NCI-H82 treated with DMSO at 0.1 percent for 48 hours (cell line): ENCODE measurements around the gene UCN.
"Not testable (repeated sequence)": the region's sequence is repeated elsewhere in the genome, so short reads cannot be mapped to it uniquely, and the experiment has no call there.

Experiments used
- DNase-seq: peaks from one replicate; lab custom pipeline; 2025; ENCODE audit not compliant: unreplicated experiment; lab: John Stamatoyannopoulos, UW

Gene UCN

GRCh38 chr2:27315122-27315521, 6.9 kb upstream of the UCN start:
- DNase-seq, result no peak

GRCh38 chr2:27314709-27315108, 6.5 kb upstream of the UCN start:
- DNase-seq, result no peak

DNA sequence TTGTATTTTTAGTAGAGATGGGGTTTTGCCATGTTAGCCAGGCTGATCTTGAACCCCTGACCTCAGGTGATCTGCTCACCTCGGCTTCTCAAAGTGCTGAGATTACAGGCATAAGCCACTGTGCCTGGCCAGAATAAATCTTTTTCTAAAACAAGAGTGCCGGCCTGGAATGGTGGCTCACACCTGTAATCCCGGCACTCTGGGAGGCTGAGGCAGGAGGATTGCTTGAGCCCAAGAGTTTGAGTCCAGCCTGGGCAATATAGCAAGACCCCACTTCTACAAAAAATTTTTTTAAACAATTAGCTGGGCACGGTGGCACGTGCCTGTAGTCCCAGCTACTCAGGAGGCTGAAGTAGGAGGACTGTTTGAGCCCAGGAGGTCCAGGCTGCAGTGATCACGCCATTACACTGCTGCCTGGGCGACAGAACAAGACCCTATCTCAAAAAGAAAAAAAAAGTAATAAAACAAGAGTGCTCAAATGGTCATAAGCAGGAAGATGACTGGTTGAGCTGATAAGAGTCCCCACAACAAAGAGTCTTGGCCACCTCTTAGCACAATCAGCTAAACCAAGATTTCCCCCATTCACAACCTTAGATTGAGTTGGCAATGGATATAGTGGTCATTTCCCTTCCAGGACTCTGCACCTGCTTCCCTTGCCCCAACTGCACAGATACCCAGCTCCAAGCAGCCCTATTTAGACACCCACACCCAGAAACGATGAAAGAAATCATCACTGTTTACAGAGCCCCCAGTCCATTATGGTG, 5.8 kb upstream of the UCN start:
- DNase-seq, result no peak

GRCh38 chr2:27312152-27312551, 3.9 kb upstream of the UCN start:
- no peak for DNase-seq

DNA sequence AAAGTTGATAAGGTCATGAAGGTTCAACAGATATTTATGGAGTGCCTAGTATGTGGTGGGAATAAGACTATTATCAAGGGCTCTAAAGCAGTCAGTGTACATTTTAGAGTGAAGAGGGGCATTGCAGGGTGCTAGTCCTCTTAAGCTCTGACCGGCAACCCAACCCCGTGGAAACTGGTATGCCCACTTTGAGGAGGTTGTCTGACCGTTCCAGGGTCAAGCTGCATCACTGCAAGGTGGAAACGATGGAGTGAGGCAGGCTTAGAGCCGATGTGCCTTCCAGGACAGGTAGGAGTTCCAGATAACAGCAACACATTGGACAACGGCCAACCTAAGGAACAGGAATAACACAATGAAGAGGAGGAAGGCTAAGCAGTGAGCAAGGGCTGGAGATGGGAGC, 1.4 kb upstream of the UCN start:
- DNase-seq, result no peak

DNA sequence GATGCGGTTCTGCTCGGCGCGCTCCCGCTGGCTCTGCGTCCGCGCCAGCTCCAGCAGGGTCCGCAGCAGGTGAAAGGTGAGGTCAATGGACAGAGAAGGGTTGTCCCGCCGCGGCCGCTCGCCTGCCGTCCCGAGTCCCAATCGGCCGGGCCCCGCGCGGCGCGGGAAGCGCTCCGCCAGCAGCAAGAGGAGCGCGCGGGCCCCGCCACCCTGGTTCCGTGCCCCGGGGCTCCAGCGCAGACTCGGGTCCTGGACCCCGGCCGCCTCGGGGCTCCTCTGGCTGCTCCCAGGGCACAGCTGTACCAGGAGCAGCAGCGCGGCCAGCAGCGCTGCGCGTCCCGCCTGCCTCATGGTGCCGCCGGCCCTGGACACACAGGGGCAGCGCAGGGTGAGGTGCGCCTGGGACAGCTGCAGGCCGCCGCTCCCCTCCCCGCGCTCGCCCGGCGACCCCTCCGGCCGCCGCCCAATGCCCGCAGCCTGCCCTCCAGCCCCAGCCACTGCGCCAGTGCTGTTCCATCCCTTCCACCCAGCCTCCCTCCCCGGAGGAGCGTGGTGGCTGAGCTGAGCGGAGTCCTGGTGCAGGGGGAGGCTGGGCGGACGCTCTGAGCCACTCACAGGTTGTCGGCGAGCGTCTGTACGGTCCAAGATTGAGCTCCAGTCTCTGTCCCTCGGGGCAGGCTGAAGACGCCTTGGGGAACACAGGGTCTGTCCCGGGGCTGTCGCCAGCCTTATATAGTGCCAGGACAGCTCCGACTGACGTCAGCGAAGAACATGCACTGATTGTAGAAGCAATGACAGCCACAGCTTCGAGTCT, 493 bp downstream of the UCN start:
- DNase-seq, result no peak

DNA sequence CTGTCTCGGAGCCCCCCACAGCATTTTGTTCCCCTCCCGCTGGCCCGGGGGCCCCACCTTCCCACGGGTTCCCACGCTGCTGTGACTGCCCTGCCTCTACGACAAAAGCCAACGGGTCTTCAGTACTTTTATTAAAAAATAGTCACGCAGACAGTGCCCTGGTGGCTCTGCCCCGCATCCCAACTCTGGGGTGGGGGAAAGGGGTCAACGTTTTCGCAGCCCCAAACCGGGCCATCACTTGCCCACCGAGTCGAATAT, 1.0 kb downstream of the UCN start:
- no peak for DNase-seq

GRCh38 chr2:27306573-27307286, 1.5 kb downstream of the UCN start:
- no peak for DNase-seq

DNA sequence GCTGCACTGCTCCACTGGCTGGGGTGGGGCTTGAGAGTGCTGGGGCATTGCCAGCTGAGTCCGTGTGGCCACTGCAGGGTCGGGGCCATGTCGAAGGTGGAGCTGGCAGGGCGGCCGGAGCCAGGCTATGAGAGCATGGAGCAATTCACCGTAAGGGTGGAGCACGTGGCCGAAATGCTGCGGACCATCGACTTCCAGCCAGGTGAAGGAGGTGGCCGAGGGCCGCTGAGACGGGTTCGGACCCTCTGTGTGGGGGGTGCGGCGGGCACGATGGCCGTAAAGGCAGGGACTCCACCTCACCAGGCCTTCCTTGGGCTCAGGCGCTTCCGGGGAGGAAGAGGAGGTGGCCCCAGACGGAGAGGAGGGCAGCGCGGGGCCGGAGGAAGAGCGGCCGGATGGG, 2.1 kb downstream of the UCN start:
- no peak for DNase-seq

DNA sequence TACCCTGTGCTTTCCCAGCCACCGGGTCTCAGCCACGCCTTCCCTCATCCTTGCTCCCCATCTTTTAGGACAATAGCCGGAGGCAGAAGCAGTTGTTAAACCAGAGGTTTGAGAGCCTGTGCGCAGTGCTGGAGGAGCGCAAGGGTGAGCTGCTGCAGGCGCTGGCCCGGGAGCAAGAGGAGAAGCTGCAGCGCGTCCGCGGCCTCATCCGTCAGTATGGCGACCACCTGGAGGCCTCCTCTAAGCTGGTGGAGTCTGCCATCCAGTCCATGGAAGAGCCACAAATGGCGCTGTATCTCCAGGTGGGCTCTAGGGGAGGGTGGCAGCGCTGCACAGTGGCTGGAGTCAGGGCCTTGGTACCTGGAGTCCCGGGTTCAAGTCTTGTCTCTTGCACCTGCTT, 2.7 kb downstream of the UCN start:
- DNase-seq, result no peak

GRCh38 chr2:27304488-27305240, 3.6 kb downstream of the UCN start:
- DNase-seq, result no peak

DNA sequence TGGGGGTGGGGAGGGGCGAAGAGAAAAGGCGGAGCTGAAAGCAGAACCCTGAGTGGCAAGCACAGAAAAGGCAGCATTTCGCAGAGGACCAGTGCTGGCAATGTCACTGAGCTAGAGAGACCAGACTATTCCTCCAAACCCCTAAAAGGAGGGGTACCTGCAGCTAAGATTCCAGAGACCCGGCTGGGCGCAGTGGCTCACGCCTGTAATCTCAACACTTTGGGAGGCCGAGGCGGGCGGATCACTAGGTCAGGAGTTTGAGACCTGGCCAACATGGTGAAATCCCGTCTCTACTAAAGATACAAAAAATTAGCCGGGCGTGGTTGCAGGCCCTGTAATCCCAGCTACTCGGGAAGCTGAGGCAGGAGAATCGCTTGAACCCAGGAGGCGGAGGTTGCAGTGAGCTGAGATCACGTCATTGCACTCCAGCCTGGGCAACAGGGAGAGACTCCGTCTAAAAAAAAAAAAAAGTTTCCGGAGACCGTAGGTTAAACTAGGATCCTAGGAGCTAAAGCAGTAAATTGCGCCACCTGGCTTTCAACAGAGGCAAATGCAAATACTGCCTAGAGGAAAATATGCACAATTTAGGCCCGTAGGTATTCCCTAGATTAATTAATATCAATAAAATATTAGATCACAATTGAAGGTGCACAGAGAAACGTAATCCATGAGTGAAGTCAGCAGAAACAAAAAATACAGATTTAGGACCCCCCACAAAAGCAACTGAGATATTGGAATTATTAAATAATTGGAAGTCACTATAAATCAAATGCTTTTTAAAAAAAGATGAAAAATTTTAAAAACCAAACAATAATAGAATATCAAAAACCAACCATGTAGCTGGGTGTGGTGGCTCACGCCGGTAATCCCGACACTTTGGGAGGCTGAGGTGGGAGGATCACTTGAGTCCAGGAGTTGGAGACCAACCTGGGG, 4.9 kb downstream of the UCN start:
- DNase-seq, result peak; percentile 62

GRCh38 chr2:27300606-27301005, 7.6 kb downstream of the UCN start:
- DNase-seq, result not testable (repeated sequence)

DNA sequence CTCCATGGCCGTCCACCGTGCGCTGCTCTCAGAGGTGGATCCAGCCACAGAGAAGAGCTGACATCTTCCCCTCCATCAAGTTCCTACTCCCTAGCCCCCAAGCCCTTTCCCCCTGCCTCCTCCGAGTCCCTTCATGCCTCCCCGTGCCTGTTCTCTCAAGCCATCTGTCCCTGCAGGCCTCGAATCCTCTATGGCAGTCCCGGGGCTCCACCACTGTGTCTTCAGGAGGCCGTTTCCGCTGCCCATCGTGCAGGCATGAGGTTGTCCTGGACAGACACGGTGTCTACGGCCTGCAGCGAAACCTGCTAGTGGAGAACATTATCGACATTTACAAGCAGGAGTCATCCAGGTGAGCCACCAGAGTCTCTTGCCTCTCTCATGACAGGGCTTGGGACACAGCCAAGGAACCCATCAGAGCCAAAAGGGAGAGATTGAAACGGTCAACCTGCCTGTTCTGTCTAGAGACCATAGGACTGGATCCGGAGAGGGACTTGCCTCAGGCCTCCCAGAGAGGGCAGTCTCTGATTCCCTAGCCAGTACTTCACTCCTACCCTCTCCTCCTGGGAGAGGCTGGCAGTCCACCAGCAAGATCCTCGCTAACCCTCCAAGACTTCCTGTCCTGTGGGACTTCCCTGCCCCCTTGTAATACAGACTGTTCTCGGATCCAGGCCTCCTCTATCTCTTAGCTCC, 9.7 kb downstream of the UCN start:
- DNase-seq, result no peak

DNA sequence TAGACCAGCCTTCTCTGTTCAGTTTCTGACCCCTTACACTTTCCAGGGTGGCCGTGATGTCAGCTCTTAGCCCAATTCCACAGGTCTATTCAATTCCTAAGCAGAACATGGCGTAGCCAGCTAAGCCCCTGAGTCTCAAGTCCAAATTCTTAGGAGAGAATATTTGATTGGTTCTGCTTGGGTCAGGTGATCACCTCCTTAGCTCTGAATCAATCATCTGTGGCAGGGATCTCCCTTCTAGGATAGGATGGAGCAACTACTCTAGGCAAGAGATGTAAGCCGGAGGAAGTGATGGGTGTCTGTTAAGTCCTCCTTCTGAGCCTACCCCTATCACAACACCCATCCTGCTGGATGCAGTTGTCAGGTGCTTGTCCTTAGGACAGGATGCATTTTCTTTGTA, 11.1 kb downstream of the UCN start:
- no peak for DNase-seq

GRCh38 chr2:27296481-27296880, 11.8 kb downstream of the UCN start:
- DNase-seq, result no peak

- no peak for DNase-seq
Measured at GRCh38 chr2:27294928-27295327, 13.3 kb downstream of the UCN start.

GRCh38 chr2:27291865-27292264, 16.4 kb downstream of the UCN start:
- no peak for DNase-seq

- no peak for DNase-seq
Measured at GRCh38 chr2:27290549-27290948, 17.7 kb downstream of the UCN start.

DNA sequence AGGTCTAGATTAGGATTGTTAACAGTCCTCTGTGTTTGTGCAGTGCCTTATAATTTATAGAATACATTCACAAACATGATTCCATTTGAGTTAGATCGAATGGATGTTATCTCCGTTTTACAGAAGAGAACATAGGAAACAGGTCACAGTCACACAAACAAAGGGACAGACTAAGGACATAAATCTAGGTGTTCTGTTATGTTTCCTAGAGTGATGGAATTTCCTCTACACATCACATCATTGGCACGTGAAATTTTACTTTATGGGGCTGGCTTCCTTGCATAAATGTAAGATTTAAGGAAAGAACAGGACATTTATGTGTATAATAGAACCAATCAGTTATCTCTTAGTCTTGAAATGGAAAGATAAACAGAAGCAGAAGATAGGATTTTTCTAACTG, 19.6 kb downstream of the UCN start:
- DNase-seq, result no peak
